GM12891 (cell line): ENCODE data around the gene EPB41L2.
"Not testable (repeated sequence)": the region's sequence is repeated elsewhere in the genome, so short reads cannot be mapped to it uniquely, and the experiment has no call there.

ENCODE experiments used
- PAX5 ChIP-seq: IDR thresholded peaks from 2 replicates; pipeline ENCODE4 v1.6.1; 2011; ENCODE audit warnings: low read length, moderate library complexity, mild to moderate bottlenecking; ENCODE audit not compliant: insufficient read depth, severe bottlenecking
- POLR2A ChIP-seq: IDR thresholded peaks from 2 replicates; pipeline ENCODE4 v1.6.1; 2011; ENCODE audit warnings: low read depth, low read length, control low read depth
- POLR2AphosphoS5 ChIP-seq: IDR thresholded peaks from 2 replicates; pipeline ENCODE4 v1.6.1; 2011; ENCODE audit warnings: low read depth, low read length, control low read depth
- POU2F2 ChIP-seq: IDR thresholded peaks from 2 replicates; pipeline ENCODE4 v1.6.1; 2011; ENCODE audit warnings: low read depth, mild to moderate bottlenecking, control low read depth, low read length, moderate library complexity
- TAF1 ChIP-seq: IDR thresholded peaks from 2 replicates; pipeline ENCODE4 v1.6.1; 2011; ENCODE audit warnings: low read depth, low read length, control low read depth

DNA sequence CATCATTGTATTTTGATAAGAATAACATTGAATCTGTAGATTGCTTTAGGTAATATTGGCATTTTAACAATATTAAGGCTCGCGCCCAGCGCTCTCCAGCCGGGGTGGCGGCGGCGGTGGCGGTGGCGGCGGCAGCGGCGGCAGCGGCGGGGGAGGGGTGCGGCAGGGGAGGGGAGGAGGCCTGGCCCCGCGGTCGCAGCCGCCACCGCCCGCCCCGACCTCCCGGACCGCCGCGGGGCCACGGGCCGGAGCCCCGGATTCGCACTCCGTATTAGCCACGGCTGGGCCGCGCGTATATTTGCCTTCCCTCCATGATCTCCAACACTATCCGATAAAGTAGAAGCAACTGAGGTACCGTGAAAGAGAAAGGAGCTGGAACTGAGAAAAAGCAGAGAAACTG, 261.7 kb downstream of the EPB41L2 start:
- TF ChIP-seq POLR2A, POLR2AphosphoS5, TAF1, POU2F2, PAX5: not testable (repeated sequence)
